H4 (cell line): ENCODE data around the gene GRM7. TPM values are rescaled to one million over a fixed set of nuclear protein-coding genes. Genes with fewer than 3 reads are reported as not detected.

Experiments
- DNase-seq: peaks from one replicate; pipeline ENCODE4 v3.0.0-alpha.2; 2015; ENCODE audit warnings: low spot score
- total RNA-seq: library from RNA; depleted of rRNA; stranded (reverse); fragments of >200 nt; shearing (Covaris generic); gene quantifications from 2 replicates; pipeline ENCODE4 v1.2.3, GENCODE V29; 2014

GRM7 gene
- total RNA-seq, 1 experiment from 2014 or later: not detected

DNA sequence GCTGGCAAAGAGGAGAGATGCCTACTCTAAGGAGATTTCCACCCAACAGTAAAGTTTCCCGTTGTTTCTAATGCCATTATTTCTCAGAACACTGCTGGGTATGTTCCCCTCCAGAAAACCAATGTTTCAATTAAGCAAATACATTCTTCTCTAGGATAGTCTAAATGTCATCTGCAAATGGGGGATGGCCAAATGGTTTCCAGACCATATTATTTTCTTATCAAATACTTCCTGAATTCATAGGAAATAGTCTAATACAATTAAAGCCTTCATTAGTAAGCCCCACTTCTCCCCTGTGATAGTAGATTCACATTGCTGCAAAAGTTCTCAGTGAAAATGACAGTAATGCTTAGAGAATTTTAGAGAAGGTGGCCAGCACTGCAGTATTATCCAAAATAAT, 716.6 kb downstream of the GRM7 start:
- DNase-seq: no peak

- no peak for DNase-seq
These were observed 720.9 kb downstream of the GRM7 start for GRCh38 chr3:7581831-7582230.

DNA sequence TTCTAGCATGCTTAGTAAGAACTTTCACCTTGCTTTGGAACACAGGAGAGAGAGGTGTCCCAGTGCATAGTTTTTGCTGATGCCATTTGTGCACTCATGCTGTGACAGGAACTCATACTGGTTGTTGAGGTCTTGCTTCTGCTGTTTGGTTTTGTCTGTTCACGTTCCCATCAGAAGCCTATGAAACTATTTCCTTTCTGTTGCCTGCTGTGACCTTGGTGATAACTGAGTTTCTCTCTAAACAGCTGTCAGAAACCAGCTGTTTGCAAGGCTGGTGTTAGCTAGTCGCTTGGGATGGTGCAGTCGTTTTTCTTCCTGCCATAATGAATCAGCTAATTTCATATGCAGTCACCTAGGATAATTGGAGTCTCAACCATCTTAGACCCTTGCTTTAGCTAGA, 724.1 kb downstream of the GRM7 start:
- no peak for DNase-seq

GRCh38 chr3:7588236-7588635, 727.3 kb downstream of the GRM7 start:
- no peak for DNase-seq

GRCh38 chr3:7589526-7589925, 728.6 kb downstream of the GRM7 start:
- no peak for DNase-seq

DNA sequence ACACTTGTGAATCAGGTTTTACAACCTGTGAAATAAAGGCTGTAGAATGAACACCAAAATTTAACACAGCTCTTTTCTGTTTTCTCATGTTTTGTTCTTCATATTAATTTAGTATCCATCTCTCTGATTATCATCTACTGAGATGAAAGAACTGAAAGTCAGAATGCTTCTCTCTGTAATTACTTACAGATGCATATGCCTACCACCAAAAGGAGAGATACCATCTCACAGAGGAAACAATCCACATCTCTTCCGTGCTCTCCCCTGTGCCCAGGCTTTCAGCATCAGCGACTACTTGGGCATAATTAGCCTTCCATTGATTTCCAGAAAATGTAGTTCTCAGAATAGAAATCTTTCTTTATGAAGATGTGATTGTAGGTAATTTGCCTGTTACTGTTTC, 741.4 kb downstream of the GRM7 start:
- DNase-seq: no peak

GRCh38 chr3:7607083-7607482, 746.2 kb downstream of the GRM7 start:
- no peak for DNase-seq

GRCh38 chr3:7607676-7608075, 746.8 kb downstream of the GRM7 start:
- no peak for DNase-seq

DNA sequence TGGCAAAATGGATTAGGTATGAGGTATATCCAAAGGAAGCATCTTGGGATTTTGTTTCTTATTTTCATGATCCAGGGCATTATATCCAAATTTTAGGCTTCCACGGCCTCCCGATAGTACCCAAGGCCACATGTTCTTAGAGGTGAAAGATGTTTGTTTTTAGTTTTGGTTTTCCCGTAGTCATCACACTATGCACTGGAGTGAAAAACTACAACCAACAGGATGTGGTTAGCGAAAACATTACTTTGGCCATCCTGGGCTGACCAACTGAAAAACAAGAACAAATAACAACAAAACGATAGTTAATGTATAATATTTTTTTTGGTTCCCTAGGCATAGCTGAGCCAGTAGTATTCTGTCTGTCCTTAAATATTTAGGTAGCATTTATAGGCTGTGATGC, 749.7 kb downstream of the GRM7 start:
- no peak for DNase-seq

- no peak for DNase-seq
These were observed 754.1 kb downstream of the GRM7 start for GRCh38 chr3:7615043-7615442.

GRCh38 chr3:7618606-7619005, 757.7 kb downstream of the GRM7 start:
- DNase-seq: no peak

DNA sequence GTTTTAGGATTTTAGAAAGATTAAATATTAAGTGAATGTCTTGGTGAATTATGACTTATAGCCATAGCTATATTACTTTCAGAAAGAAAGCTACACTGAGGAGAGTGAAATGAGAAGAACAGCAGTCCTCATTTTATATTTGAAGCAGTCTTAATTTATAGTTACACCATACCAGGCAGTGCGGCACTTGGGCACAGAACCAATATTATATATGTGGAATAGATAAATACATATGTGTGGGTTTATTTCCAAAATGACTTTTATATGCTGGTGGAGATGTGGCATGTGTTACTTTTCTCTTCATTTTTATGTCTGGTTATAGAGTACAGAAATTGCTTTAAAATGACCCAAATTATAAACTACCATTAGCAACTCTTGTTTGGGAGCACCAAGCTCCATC, 759.5 kb downstream of the GRM7 start:
- DNase-seq: no peak

GRCh38 chr3:7621046-7621630, 760.2 kb downstream of the GRM7 start:
- DNase-seq: no peak

DNA sequence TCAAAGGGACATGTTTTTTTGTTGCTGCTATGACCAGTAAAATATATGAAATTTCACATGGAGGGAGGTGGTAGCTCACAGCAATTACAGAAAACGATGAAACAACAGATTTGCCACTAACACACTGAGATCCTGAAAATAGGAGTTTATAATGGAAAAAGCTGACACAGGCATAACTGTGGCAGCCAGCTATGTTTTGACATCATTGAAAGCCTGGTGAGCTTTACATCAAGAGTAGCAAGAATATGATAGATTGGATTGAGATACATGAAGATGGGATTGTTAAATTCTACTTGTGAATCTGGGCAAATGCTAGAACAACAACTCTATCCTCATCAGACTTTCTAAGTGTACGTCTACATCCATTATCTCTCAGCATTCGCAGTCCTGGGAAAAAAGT, 760.7 kb downstream of the GRM7 start:
- no peak for DNase-seq

DNA sequence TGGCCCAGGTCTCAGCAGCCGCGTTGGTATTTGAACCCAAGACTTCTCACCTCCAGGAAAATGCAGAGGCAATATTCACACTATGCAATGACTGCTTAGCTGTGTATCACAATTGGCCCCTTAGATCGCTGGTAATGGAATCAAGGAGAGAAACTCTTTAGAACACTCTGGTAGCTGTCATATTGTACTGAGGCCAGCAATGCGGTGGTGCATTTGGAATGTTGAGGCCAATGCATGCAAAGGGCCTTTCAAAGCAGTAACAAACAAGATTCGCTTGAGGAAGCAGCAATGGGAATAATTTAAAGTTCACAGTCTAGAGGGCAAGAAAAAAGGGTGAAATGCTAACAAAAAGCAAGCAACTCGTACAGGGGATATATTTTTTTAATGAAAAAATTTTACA, 764.1 kb downstream of the GRM7 start:
- no peak for DNase-seq

- DNase-seq: no peak
These were observed 769.5 kb downstream of the GRM7 start for GRCh38 chr3:7630351-7630911.

GRCh38 chr3:7630925-7631324, 770.0 kb downstream of the GRM7 start:
- DNase-seq: peak; percentile 21

- no peak for DNase-seq
These were observed 771.4 kb downstream of the GRM7 start for GRCh38 chr3:7632305-7632704.

- DNase-seq: no peak
These were observed 776.8 kb downstream of the GRM7 start for GRCh38 chr3:7637694-7638093.

GRCh38 chr3:7638103-7638502, 777.2 kb downstream of the GRM7 start:
- DNase-seq: no peak

GRCh38 chr3:7640787-7641186, 779.9 kb downstream of the GRM7 start:
- no peak for DNase-seq

- DNase-seq: no peak
These were observed 785.9 kb downstream of the GRM7 start for GRCh38 chr3:7646851-7647250.

DNA sequence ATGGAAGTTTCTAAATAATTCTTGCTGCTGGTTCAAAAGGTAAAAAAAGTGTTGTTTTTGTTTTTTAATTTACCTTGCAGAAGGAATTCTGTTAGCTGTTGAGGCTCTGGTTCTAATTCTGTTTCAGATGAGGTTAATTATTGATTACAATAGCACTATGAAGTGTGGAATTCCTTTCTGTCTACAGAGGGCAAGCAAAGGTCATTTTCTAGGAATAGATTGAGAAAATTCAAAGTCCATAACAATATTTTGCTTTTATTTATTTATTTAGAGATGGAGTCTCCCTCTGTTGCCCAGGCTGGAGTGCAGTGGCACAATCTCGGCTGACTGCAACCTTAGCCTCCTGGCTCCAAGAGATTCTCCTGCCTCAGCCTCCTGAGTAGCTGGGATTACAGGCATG, 789.6 kb downstream of the GRM7 start:
- DNase-seq: no peak

DNA sequence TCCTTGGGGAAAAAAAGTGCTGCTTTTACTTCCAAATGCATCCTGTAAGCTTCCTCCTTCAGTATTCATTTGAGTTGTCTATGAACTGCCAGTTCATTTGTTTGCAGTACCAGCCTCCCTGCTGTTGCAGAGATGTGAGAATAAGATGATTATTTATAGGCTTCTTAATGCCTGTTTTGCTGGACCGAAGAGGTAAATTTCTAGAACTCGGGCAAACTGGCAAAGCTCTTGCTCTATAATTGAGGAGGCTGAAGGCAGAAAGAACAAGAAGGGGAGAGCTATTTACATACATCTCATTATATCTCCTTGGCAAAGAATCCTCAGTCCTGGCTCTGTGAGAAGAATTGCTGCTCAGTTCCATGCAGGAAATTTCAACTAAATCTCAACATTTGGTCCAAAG, 790.4 kb downstream of the GRM7 start:
- DNase-seq: no peak
